ENCODE measurements around the gene GLT1D1.
"Not testable (repeated sequence)": the region's sequence is repeated elsewhere in the genome, so short reads cannot be mapped to it uniquely, and the experiment has no call there.

GLT1D1 gene

GRCh38 chr12:128848371-128848770 lies 4.9 kb upstream of the GLT1D1 start:
- WGBS (ENCODE audit: insufficient coverage) = 97% methylated on average over 13 of the region's 14 CpGs
- Histone ChIP-seq H3K4me1 (ENCODE audit: control extremely low read depth in 1 of 4, control insufficient read depth in 4 of 4, insufficient read depth in 4 of 4, low read length in 3 of 4) (peaks cover 0 to 5% (median 4%) of the 10 kb centered on the region in 4 experiments), H3K4me3 (ENCODE audit: control insufficient read depth in 1 of 7, extremely low read depth in 1 of 7, insufficient read depth in 4 of 7, low read depth in 2 of 7, low read length in 6 of 7) (no peak overlapping the region), H3K9me3 (ENCODE audit: control extremely low read depth in 1 of 5, control insufficient read depth in 4 of 5, insufficient read depth in 2 of 5, low read depth in 1 of 5, low read length in 4 of 5) (peaks cover 0 to 2% (median 0%) of the 10 kb centered on the region in 5 experiments), H3K36me3 (ENCODE audit: control insufficient read depth in 4 of 4, insufficient read depth in 4 of 4, low read length in 3 of 4) (no peaks in the 10 kb centered on the region), H3K27me3 (replicated peaks in 2 of 5; ENCODE audit: control insufficient read depth in 4 of 5, insufficient read depth in 5 of 5, low read length in 4 of 5) (peaks cover 0 to 43% (median 14%) of the 10 kb centered on the region in 5 experiments), H3K27ac (ENCODE audit: insufficient read depth in 1 of 2, low read depth in 1 of 2, low read length in 2 of 2, poor library complexity in 1 of 2, severe bottlenecking in 2 of 2) (no peak overlapping the region)
- ChIA-PET CTCF (interaction anchor here (1.2 kb wide), 1 partner anchor 21 kb away, joined by 3 read pairs; no protein-coding TSS in a partner anchor), POLR2A (no interaction called here)
- DNase-seq = no peak

- DNase-seq; H3K4me1 ChIP-seq (ENCODE audit: control extremely low read depth in 1 of 4, control insufficient read depth in 4 of 4, insufficient read depth in 4 of 4, low read length in 3 of 4); H3K36me3 ChIP-seq (ENCODE audit: control insufficient read depth in 4 of 4, insufficient read depth in 4 of 4, low read length in 3 of 4); CTCF ChIA-PET; H3K27ac ChIP-seq (ENCODE audit: insufficient read depth in 1 of 2, low read depth in 1 of 2, low read length in 2 of 2, poor library complexity in 1 of 2, severe bottlenecking in 2 of 2); H3K9me3 ChIP-seq (ENCODE audit: control extremely low read depth in 1 of 5, control insufficient read depth in 4 of 5, insufficient read depth in 2 of 5, low read depth in 1 of 5, low read length in 4 of 5); H3K4me3 ChIP-seq (ENCODE audit: control insufficient read depth in 1 of 7, extremely low read depth in 1 of 7, insufficient read depth in 4 of 7, low read depth in 2 of 7, low read length in 6 of 7); POLR2A ChIA-PET: not testable (repeated sequence)
- 53% methylated on average over 4 of the region's 6 CpGs for WGBS (ENCODE audit: insufficient coverage)
- peaks cover 2 to 52% (median 17%) of the 10 kb centered on the region in 5 experiments for H3K27me3 ChIP-seq (replicated peaks in 2 of 5; ENCODE audit: control insufficient read depth in 4 of 5, insufficient read depth in 5 of 5, low read length in 4 of 5)
Observed at GRCh38 chr12:128849806-128850205, 3.5 kb upstream of the GLT1D1 start.

GRCh38 chr12:128850400-128850799 lies 2.9 kb upstream of the GLT1D1 start:
- H3K27ac ChIP-seq (ENCODE audit: insufficient read depth in 1 of 2, low read depth in 1 of 2, low read length in 2 of 2, poor library complexity in 1 of 2, severe bottlenecking in 2 of 2) = no peak overlapping the region
- peaks cover 2 to 58% (median 19%) of the 10 kb centered on the region in 5 experiments for H3K27me3 ChIP-seq (replicated peaks in 2 of 5; ENCODE audit: control insufficient read depth in 4 of 5, insufficient read depth in 5 of 5, low read length in 4 of 5)
- ChIA-PET CTCF (interaction anchor here (0.9 kb wide), 1 partner anchor 9 kb away, joined by 4 read pairs; no protein-coding TSS in a partner anchor), POLR2A (no interaction called here)
- no peak overlapping the region for H3K4me3 ChIP-seq (ENCODE audit: control insufficient read depth in 1 of 7, extremely low read depth in 1 of 7, insufficient read depth in 4 of 7, low read depth in 2 of 7, low read length in 6 of 7)
- WGBS (ENCODE audit: insufficient coverage) = 100% methylated on average over 2 of the region's 3 CpGs
- H3K4me1 ChIP-seq (ENCODE audit: control extremely low read depth in 1 of 4, control insufficient read depth in 4 of 4, insufficient read depth in 4 of 4, low read length in 3 of 4) = peaks cover 0 to 10% (median 3%) of the 10 kb centered on the region in 4 experiments
- H3K36me3 ChIP-seq (ENCODE audit: control insufficient read depth in 4 of 4, insufficient read depth in 4 of 4, low read length in 3 of 4) = no peaks in the 10 kb centered on the region
- no peak for DNase-seq
- H3K9me3 ChIP-seq (ENCODE audit: control extremely low read depth in 1 of 5, control insufficient read depth in 4 of 5, insufficient read depth in 2 of 5, low read depth in 1 of 5, low read length in 4 of 5) = peaks cover 0 to 2% (median 0%) of the 10 kb centered on the region in 5 experiments

- H3K27ac ChIP-seq (ENCODE audit: insufficient read depth in 1 of 2, low read depth in 1 of 2, low read length in 2 of 2, poor library complexity in 1 of 2, severe bottlenecking in 2 of 2); H3K4me1 ChIP-seq (ENCODE audit: control extremely low read depth in 1 of 4, control insufficient read depth in 4 of 4, insufficient read depth in 4 of 4, low read length in 3 of 4); H3K36me3 ChIP-seq (ENCODE audit: control insufficient read depth in 4 of 4, insufficient read depth in 4 of 4, low read length in 3 of 4); H3K4me3 ChIP-seq (ENCODE audit: control insufficient read depth in 1 of 7, extremely low read depth in 1 of 7, insufficient read depth in 4 of 7, low read depth in 2 of 7, low read length in 6 of 7); DNase-seq; H3K9me3 ChIP-seq (ENCODE audit: control extremely low read depth in 1 of 5, control insufficient read depth in 4 of 5, insufficient read depth in 2 of 5, low read depth in 1 of 5, low read length in 4 of 5); POLR2A ChIA-PET: not testable (repeated sequence)
- 50% methylated on average over 2 of the region's 7 CpGs for WGBS (ENCODE audit: insufficient coverage)
- CTCF ChIA-PET = interaction anchor here (1.0 kb wide), 1 partner anchor 125 kb away, joined by 3 read pairs; no protein-coding TSS in a partner anchor
- peaks cover 2 to 68% (median 21%) of the 10 kb centered on the region in 5 experiments for H3K27me3 ChIP-seq (replicated peaks in 2 of 5; ENCODE audit: control insufficient read depth in 4 of 5, insufficient read depth in 5 of 5, low read length in 4 of 5)
Observed at GRCh38 chr12:128851429-128851828, 1.8 kb upstream of the GLT1D1 start.

GRCh38 chr12:128852026-128852698 lies 1.1 kb upstream of the GLT1D1 start:
- Histone ChIP-seq H3K27me3 (replicated peaks in 2 of 5; ENCODE audit: control insufficient read depth in 4 of 5, insufficient read depth in 5 of 5, low read length in 4 of 5) (peaks cover 2 to 73% (median 23%) of the 10 kb centered on the region in 5 experiments), H3K36me3 (ENCODE audit: control insufficient read depth in 4 of 4, insufficient read depth in 4 of 4, low read length in 3 of 4) (no peaks in the 10 kb centered on the region), H3K4me3 (ENCODE audit: control insufficient read depth in 1 of 7, extremely low read depth in 1 of 7, insufficient read depth in 4 of 7, low read depth in 2 of 7, low read length in 6 of 7) (no peak overlapping the region), H3K4me1 (ENCODE audit: control extremely low read depth in 1 of 4, control insufficient read depth in 4 of 4, insufficient read depth in 4 of 4, low read length in 3 of 4) (peaks cover 0 to 10% (median 3%) of the 10 kb centered on the region in 4 experiments), H3K27ac (ENCODE audit: insufficient read depth in 1 of 2, low read depth in 1 of 2, low read length in 2 of 2, poor library complexity in 1 of 2, severe bottlenecking in 2 of 2) (no peak overlapping the region), H3K9me3 (ENCODE audit: control extremely low read depth in 1 of 5, control insufficient read depth in 4 of 5, insufficient read depth in 2 of 5, low read depth in 1 of 5, low read length in 4 of 5) (peaks cover 0 to 2% (median 0%) of the 10 kb centered on the region in 5 experiments)
- CTCF ChIA-PET = no interaction called here
- POLR2A ChIA-PET = no interaction called here
- DNase-seq = peak in 2 of 3 donors; percentile 42 to 48
- WGBS (ENCODE audit: insufficient coverage) = 94% methylated on average over 6 of the region's 8 CpGs

- H3K4me1 ChIP-seq (ENCODE audit: control extremely low read depth in 1 of 4, control insufficient read depth in 4 of 4, insufficient read depth in 4 of 4, low read length in 3 of 4) = peaks cover 0 to 10% (median 5%) of the 10 kb centered on the region in 4 experiments
- H3K27me3 ChIP-seq (replicated peaks in 2 of 5; ENCODE audit: control insufficient read depth in 4 of 5, insufficient read depth in 5 of 5, low read length in 4 of 5) = peaks cover 2 to 77% (median 23%) of the 10 kb centered on the region in 5 experiments
- under 1% methylated on average over 56 of the region's 74 CpGs for WGBS (ENCODE audit: insufficient coverage)
- peak overlapping the region in 5 of 7 experiments; percentile 19 to 52 (median 46) for H3K4me3 ChIP-seq (ENCODE audit: control insufficient read depth in 1 of 7, extremely low read depth in 1 of 7, insufficient read depth in 4 of 7, low read depth in 2 of 7, low read length in 6 of 7)
- H3K27ac ChIP-seq (ENCODE audit: insufficient read depth in 1 of 2, low read depth in 1 of 2, low read length in 2 of 2, poor library complexity in 1 of 2, severe bottlenecking in 2 of 2) = no peak overlapping the region
- ChIA-PET CTCF (no interaction called here), POLR2A (no interaction called here)
- no peaks in the 10 kb centered on the region for H3K9me3 ChIP-seq (ENCODE audit: control extremely low read depth in 1 of 5, control insufficient read depth in 4 of 5, insufficient read depth in 2 of 5, low read depth in 1 of 5, low read length in 4 of 5)
- DNase-seq = peak in 1 of 3 donors; percentile 11
- no peaks in the 10 kb centered on the region for H3K36me3 ChIP-seq (ENCODE audit: control insufficient read depth in 4 of 4, insufficient read depth in 4 of 4, low read length in 3 of 4)
Observed at GRCh38 chr12:128853600-128854197, 421 bp downstream of the GLT1D1 start.

All from common myeloid progenitor, CD34-positive (primary cell).